Natural killer cell (primary cell): ENCODE measurements around the gene GPR171. TPM values are rescaled to one million over a fixed set of nuclear protein-coding genes. Genes with fewer than 3 reads are reported as not detected.

ENCODE experiments used
- ATAC-seq, 3 donors: fragments of 150-1000 bp in 2 of 3; fragments of 200-7000 bp in 1 of 3; cut with Tn5 transposase; 1 replicate in 1 of 3; 2 replicates in 2 of 3; pipeline ENCODE4 v1.10.0; 2021; ENCODE audit warnings: mild to moderate bottlenecking in 2 of 3, moderate library complexity in 2 of 3
- DNase-seq, 2 donors: peaks; one replicate each; pipeline versions ENCODE4 v3.0.0 to v3.0.0-alpha.2; 2013 to 2021; ENCODE audit warnings: mixed read lengths in 1 of 2
- H3K27ac ChIP-seq: one replicate; pipeline ENCODE4 v1.5.1; 2013; ENCODE audit warnings: mild to moderate bottlenecking, low read length
- H3K27me3 ChIP-seq: one replicate; pipeline ENCODE4 v1.6.1; 2013; ENCODE audit warnings: low read length; ENCODE audit not compliant: control insufficient read depth, insufficient read depth
- H3K36me3 ChIP-seq: one replicate; pipeline ENCODE4 v1.6.1; 2013; ENCODE audit warnings: low read length; ENCODE audit not compliant: control insufficient read depth, insufficient read depth
- H3K4me1 ChIP-seq: one replicate; pipeline ENCODE4 v1.6.1; 2013; ENCODE audit warnings: low read length; ENCODE audit not compliant: control insufficient read depth, insufficient read depth
- H3K4me3 ChIP-seq: one replicate; pipeline ENCODE4 v1.5.1; 2013; ENCODE audit warnings: low read length
- H3K9me3 ChIP-seq: one replicate; pipeline ENCODE4 v1.6.1; 2013; ENCODE audit warnings: low read length; ENCODE audit not compliant: control insufficient read depth, insufficient read depth
- H3K27ac Mint-ChIP-seq, 2 donors: one replicate each; pipeline ENCODE4 v1.8.0; 2022; ENCODE audit warnings: mild to moderate bottlenecking in 2 of 2, mixed read lengths in 2 of 2, moderate library complexity in 1 of 2
- H3K27me3 Mint-ChIP-seq, 2 donors: one replicate each; pipeline ENCODE4 v1.8.0; 2022; ENCODE audit warnings: low read depth in 2 of 2, mixed read lengths in 2 of 2
- H3K36me3 Mint-ChIP-seq: one replicate; pipeline ENCODE4 v1.8.0; 2022; ENCODE audit warnings: mixed read lengths
- H3K4me1 Mint-ChIP-seq, 2 donors: one replicate each; pipeline ENCODE4 v1.8.0; 2022; ENCODE audit warnings: mixed read lengths in 2 of 2
- H3K4me3 Mint-ChIP-seq: one replicate; pipeline ENCODE4 v1.8.0; 2022; ENCODE audit warnings: mild to moderate bottlenecking, moderate library complexity, mixed read lengths
- H3K9me3 Mint-ChIP-seq, 2 donors: one replicate each; pipeline ENCODE4 v1.8.0; 2022; ENCODE audit warnings: mixed read lengths in 2 of 2
- WGBS: methylation state at CpG from one replicate; pipeline ENCODE4 v1.1.7; 2013; ENCODE audit warnings: missing lambda C conversion rate; ENCODE audit not compliant: insufficient coverage; 5-methylcytosine and 5-hydroxymethylcytosine counted together
- intact Hi-C: fragments of 100-400 bp; cut with micrococcal nuclease; formaldehyde crosslinking; loops from one replicate; pipeline ENCODE4 v1.14.2; 2022
- total RNA-seq, 4 donors: library from RNA; stranded (reverse); fragments of 120-200 nt in 1 of 4; gene quantifications; one replicate each; pipeline versions ENCODE4 v1.2.3 to v1.2.4, GENCODE V29; 2013 to 2022
- TF ChIP-seq, protein P1 (sequence below): fragments of 200-600 bp; IDR thresholded peaks from one replicate; pipeline ENCODE4 v1.8.0; 2022; ENCODE audit warnings: antibody characterized with exemption

The GPR171 gene
- total RNA-seq, 3 donors from 2014 or later (not counting 1 experiment from before 2014, with no cell fraction given): 3.4 to 9.0 (median 8.2) TPM

- Histone ChIP-seq H3K36me3 (no peaks in the 10 kb centered on the region), H3K27me3 (no peaks in the 10 kb centered on the region), H3K4me3 (no peak overlapping the region), H3K27ac (no peak overlapping the region), H3K9me3 (no peaks in the 10 kb centered on the region), H3K4me1 (peaks cover 4% of the 10 kb centered on the region)
- DNase-seq (no peak), ATAC-seq (no peak)
- Mint-ChIP-seq H3K9me3 (no peaks in the 10 kb centered on the region), H3K27me3 (peaks cover 0 to 2% of the 10 kb centered on the region in 2 donors), H3K4me3 (no peak overlapping the region), H3K4me1 (peaks cover 17 to 22% of the 10 kb centered on the region in 2 donors), H3K36me3 (no peaks in the 10 kb centered on the region), H3K27ac (no peak overlapping the region)
- intact Hi-C loops: no loop called here
- 98% methylated on average over 5 of the region's 5 CpGs for WGBS
- TF ChIP-seq, protein P1, sequence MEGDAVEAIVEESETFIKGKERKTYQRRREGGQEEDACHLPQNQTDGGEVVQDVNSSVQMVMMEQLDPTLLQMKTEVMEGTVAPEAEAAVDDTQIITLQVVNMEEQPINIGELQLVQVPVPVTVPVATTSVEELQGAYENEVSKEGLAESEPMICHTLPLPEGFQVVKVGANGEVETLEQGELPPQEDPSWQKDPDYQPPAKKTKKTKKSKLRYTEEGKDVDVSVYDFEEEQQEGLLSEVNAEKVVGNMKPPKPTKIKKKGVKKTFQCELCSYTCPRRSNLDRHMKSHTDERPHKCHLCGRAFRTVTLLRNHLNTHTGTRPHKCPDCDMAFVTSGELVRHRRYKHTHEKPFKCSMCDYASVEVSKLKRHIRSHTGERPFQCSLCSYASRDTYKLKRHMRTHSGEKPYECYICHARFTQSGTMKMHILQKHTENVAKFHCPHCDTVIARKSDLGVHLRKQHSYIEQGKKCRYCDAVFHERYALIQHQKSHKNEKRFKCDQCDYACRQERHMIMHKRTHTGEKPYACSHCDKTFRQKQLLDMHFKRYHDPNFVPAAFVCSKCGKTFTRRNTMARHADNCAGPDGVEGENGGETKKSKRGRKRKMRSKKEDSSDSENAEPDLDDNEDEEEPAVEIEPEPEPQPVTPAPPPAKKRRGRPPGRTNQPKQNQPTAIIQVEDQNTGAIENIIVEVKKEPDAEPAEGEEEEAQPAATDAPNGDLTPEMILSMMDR: no peak
These were observed 10.9 kb upstream of the GPR171 start for GRCh38 chr3:151213881-151214280.

- no peaks in the 10 kb centered on the region for H3K27me3 ChIP-seq
- H3K27ac Mint-ChIP-seq: no peak overlapping the region
- intact Hi-C loops: no loop called here
- DNase-seq: no peak
- WGBS: 88% methylated on average over 4 of the region's 4 CpGs
- TF ChIP-seq, protein P1: no peak
- H3K9me3 Mint-ChIP-seq: no peaks in the 10 kb centered on the region
- peaks cover 0 to 2% of the 10 kb centered on the region in 2 donors for H3K27me3 Mint-ChIP-seq
- no peaks in the 10 kb centered on the region for H3K9me3 ChIP-seq
- no peak overlapping the region for H3K4me3 ChIP-seq
- H3K4me1 ChIP-seq: peaks cover 4% of the 10 kb centered on the region
- no peak for ATAC-seq
- H3K36me3 ChIP-seq: no peaks in the 10 kb centered on the region
- H3K4me1 Mint-ChIP-seq: peaks cover 21 to 24% of the 10 kb centered on the region in 2 donors
- no peaks in the 10 kb centered on the region for H3K36me3 Mint-ChIP-seq
- no peak overlapping the region for H3K27ac ChIP-seq
- no peak overlapping the region for H3K4me3 Mint-ChIP-seq
These were observed 10.1 kb upstream of the GPR171 start for GRCh38 chr3:151213151-151213550.

GRCh38 chr3:151210676-151211381 is 7.8 kb upstream of the GPR171 start:
- Histone ChIP-seq H3K36me3 (no peaks in the 10 kb centered on the region), H3K9me3 (no peaks in the 10 kb centered on the region), H3K27me3 (no peaks in the 10 kb centered on the region), H3K4me1 (peaks cover 4% of the 10 kb centered on the region), H3K4me3 (no peak overlapping the region), H3K27ac (no peak overlapping the region)
- Mint-ChIP-seq H3K9me3 (no peaks in the 10 kb centered on the region), H3K4me1 (peaks cover 24 to 27% of the 10 kb centered on the region in 2 donors), H3K36me3 (no peaks in the 10 kb centered on the region), H3K27me3 (no peaks in the 10 kb centered on the region), H3K4me3 (no peak overlapping the region), H3K27ac (no peak overlapping the region)
- intact Hi-C loops: no loop called here
- ATAC-seq (peak in 1 of 3 donors; percentile 47), DNase-seq (peak in 1 of 2 donors; percentile 37)
- 35% methylated on average over 4 of the region's 4 CpGs for WGBS
- TF ChIP-seq, protein P1: no peak
